Hepatocyte (in vitro differentiated cells): ENCODE results near the gene NOTUM.

ENCODE experiments used
- EZH2 ChIP-seq: fragments of 200-600 bp; sonication (generic); IDR thresholded peaks from 2 replicates; pipeline ENCODE4 v1.6.1; 2016; ENCODE audit warnings: antibody characterized with exemption, mild to moderate bottlenecking, borderline replicate concordance
- EZH2phosphoT487 ChIP-seq: fragments of 200-600 bp; sonication (generic); IDR thresholded peaks from one replicate; pipeline ENCODE4 v1.6.1; 2018; ENCODE audit warnings: antibody characterized with exemption, mild to moderate bottlenecking, low read depth, moderate library complexity; ENCODE audit not compliant: unreplicated experiment, severe bottlenecking
- TF ChIP-seq, protein P1 (sequence below): fragments of 200-600 bp; sonication (generic); IDR thresholded peaks from 2 replicates; pipeline ENCODE4 v1.5.1; 2016; ENCODE audit warnings: antibody characterized with exemption, mild to moderate bottlenecking; ENCODE audit not compliant: poor library complexity

DNA sequence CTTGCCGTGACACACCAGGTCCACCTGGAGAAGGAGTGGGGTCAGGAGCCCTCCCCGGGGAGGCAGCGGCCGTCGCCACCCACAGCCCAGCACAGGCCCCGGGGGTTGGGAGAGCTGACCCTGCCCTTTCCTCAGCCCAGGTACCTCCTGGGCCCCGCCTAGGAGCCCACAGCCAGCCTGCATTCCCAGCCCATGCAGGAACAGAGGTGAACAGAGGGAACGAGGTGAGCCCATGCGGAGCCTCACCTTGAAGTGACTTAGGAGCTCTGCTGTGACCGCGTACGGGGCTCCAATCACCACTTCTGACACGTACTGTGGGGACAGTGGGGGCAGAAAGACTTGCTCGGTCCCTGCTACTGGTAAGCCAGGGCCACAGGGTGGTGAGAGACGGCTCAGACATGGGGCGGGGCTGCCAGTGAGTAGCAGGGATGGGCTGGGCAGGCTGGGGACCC is 55.5 kb downstream of the NOTUM start:
- TF ChIP-seq, protein P1, sequence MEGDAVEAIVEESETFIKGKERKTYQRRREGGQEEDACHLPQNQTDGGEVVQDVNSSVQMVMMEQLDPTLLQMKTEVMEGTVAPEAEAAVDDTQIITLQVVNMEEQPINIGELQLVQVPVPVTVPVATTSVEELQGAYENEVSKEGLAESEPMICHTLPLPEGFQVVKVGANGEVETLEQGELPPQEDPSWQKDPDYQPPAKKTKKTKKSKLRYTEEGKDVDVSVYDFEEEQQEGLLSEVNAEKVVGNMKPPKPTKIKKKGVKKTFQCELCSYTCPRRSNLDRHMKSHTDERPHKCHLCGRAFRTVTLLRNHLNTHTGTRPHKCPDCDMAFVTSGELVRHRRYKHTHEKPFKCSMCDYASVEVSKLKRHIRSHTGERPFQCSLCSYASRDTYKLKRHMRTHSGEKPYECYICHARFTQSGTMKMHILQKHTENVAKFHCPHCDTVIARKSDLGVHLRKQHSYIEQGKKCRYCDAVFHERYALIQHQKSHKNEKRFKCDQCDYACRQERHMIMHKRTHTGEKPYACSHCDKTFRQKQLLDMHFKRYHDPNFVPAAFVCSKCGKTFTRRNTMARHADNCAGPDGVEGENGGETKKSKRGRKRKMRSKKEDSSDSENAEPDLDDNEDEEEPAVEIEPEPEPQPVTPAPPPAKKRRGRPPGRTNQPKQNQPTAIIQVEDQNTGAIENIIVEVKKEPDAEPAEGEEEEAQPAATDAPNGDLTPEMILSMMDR = no peak
- no peak for TF ChIP-seq EZH2phosphoT487
- no peak for TF ChIP-seq EZH2
